ENCODE data around the gene MCTP2.

DNA sequence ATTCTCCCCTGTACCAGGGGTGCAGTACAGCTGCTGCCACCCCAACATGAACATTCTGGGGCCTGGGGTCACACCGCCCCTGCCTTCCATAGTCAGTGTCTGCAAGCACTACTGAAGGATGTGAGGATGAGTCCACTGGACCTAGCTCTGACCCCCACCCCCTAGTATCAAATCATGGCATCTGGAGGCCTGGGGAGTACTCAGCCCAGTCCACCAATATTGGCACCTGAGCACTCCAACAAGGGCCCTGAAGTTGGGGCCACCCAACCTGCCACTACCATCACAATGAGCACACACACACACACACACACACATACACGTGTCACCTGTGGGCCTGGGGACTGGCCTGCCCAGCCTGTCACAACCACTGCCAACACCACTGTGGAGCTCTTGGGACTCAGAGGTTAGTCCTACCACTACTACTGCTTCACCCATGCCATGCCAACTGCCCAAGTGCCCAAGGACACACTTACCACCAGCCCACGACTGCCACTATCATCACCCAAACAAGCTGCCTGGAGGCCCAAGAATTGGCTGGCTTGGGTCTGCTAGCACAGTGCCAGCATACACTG lies 253.9 kb downstream of the MCTP2 start:
- TF ChIP-seq, protein P1, sequence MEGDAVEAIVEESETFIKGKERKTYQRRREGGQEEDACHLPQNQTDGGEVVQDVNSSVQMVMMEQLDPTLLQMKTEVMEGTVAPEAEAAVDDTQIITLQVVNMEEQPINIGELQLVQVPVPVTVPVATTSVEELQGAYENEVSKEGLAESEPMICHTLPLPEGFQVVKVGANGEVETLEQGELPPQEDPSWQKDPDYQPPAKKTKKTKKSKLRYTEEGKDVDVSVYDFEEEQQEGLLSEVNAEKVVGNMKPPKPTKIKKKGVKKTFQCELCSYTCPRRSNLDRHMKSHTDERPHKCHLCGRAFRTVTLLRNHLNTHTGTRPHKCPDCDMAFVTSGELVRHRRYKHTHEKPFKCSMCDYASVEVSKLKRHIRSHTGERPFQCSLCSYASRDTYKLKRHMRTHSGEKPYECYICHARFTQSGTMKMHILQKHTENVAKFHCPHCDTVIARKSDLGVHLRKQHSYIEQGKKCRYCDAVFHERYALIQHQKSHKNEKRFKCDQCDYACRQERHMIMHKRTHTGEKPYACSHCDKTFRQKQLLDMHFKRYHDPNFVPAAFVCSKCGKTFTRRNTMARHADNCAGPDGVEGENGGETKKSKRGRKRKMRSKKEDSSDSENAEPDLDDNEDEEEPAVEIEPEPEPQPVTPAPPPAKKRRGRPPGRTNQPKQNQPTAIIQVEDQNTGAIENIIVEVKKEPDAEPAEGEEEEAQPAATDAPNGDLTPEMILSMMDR (IDR thresholded peaks at IDR 0.05; ENCODE audit: poor library complexity), result no peak
- TF ChIP-seq EZH2 (IDR thresholded peaks at IDR 0.05; ENCODE audit: borderline replicate concordance), result no peak
- no peak for TF ChIP-seq EZH2phosphoT487 (IDR thresholded peaks at IDR 0.05; ENCODE audit: low read depth, severe bottlenecking, unreplicated experiment)
